HepG2 (cell line): ENCODE results near the gene SIT1. TPM values are rescaled to one million over a fixed set of nuclear protein-coding genes. Genes with fewer than 3 reads are reported as not detected.

ENCODE experiments used
- ATAC-seq: fragments of 200-7000 bp; cut with Tn5 transposase; 3 replicates; pipeline ENCODE4 v1.9.1; 2020; ENCODE audit warnings: mild to moderate bottlenecking, moderate library complexity
- BruUV-seq: library from RNA; stranded (reverse); fragments of 400-500 nt; replicated peaks from 2 replicates; lab custom pipeline; 2021; lab: Mats Ljungman, UMichigan
- CTCF ChIA-PET: fragments of 300-600 bp; formaldehyde crosslinking; extraction: SDS; loops from one replicate; lab custom pipeline; 2021; ENCODE audit warnings: low total read pairs, inconsistent platforms, low intra/inter-chr PET ratio; lab: Yijun Ruan, JAX
- POLR2A ChIA-PET: fragments of 350-600 bp; sonication (Branson Sonifier 250); formaldehyde crosslinking; loops from one replicate; lab custom pipeline; 2020; ENCODE audit warnings: antibody characterized with exemption, inconsistent platforms; lab: Yijun Ruan, JAX
- DNase-seq: peaks from one replicate; pipeline ENCODE4 v3.0.0-alpha.2; 2015; ENCODE audit warnings: low spot score
- FAIRE-seq: peaks from 3 replicates; lab custom pipeline; 2011; peaks lifted over from hg19 to GRCh38; lab: Jason Lieb, UNC
- H2AFZ ChIP-seq: one replicate; pipeline ENCODE4 v1.6.1; 2011; ENCODE audit warnings: low read length, inconsistent platforms
- H3K27ac ChIP-seq: fragments of 300-600 bp; 3 replicates; pipeline ENCODE4 v1.8.0; 2011; ENCODE audit warnings: mixed run types, mild to moderate bottlenecking, mixed read lengths, low read length, inconsistent platforms; ENCODE audit not compliant: insufficient read depth; ENCODE audit errors: extremely low read length
- H3K27me3 ChIP-seq, 2 experiments: fragments of 200-600 bp in 1 of 2; 2 replicates in 1 of 2; 3 replicates in 1 of 2; pipeline versions ENCODE4 v1.6.0 to v1.8.0; 2011; ENCODE audit warnings: low read length in 2 of 2, mild to moderate bottlenecking in 2 of 2, moderate library complexity in 2 of 2, inconsistent platforms in 1 of 2; ENCODE audit not compliant: insufficient read depth in 2 of 2, control insufficient read depth in 1 of 2
- H3K36me3 ChIP-seq, 2 experiments: fragments of 200-600 bp in 1 of 2; replicated peaks in 1 of 2; 2 replicates in 1 of 2; 3 replicates in 1 of 2; pipeline versions ENCODE4 v1.5.1 to v1.8.0; 2011; ENCODE audit warnings: low read length in 2 of 2, inconsistent platforms in 1 of 2; ENCODE audit not compliant: insufficient read depth in 2 of 2, control insufficient read depth in 1 of 2
- H3K4me1 ChIP-seq: 2 replicates; pipeline ENCODE4 v1.5.1; 2012; ENCODE audit warnings: low read length, inconsistent platforms; ENCODE audit not compliant: insufficient read depth
- H3K4me2 ChIP-seq: 2 replicates; pipeline ENCODE4 v1.6.0; 2011; ENCODE audit warnings: low read depth, low read length, inconsistent platforms
- H3K4me3 ChIP-seq, 3 experiments: fragments of 200-600 bp in 1 of 3; sonication (generic), shearing (Covaris generic) in 1 of 3; replicated peaks in 1 of 3; 2 replicates each; pipeline ENCODE4 v1.5.1; 2011 to 2016; ENCODE audit warnings: low read length in 3 of 3, inconsistent platforms in 2 of 3, low read depth in 2 of 3, mild to moderate bottlenecking in 2 of 3, control low read depth in 1 of 3, mixed read lengths in 1 of 3; ENCODE audit not compliant: insufficient read depth in 1 of 3
- H3K79me2 ChIP-seq: one replicate; pipeline ENCODE4 v1.6.1; 2011; ENCODE audit warnings: low read length, inconsistent platforms; ENCODE audit not compliant: insufficient read depth
- H3K9ac ChIP-seq: 2 replicates; pipeline ENCODE4 v1.6.0; 2011; ENCODE audit warnings: mild to moderate bottlenecking, low read depth, low read length, inconsistent platforms; ENCODE audit not compliant: insufficient read depth
- H3K9me3 ChIP-seq: 2 replicates; pipeline ENCODE4 v1.5.1; 2012; ENCODE audit warnings: mild to moderate bottlenecking, low read length
- H4K20me1 ChIP-seq: 2 replicates; pipeline ENCODE4 v1.6.0; 2011; ENCODE audit warnings: inconsistent platforms, mild to moderate bottlenecking, low read length, moderate library complexity; ENCODE audit not compliant: insufficient read depth
- ARNTL ChIP-seq: sonication (generic); formaldehyde crosslinking; IDR thresholded peaks from 2 replicates; pipeline ENCODE4 v1.4.0; 2020; ENCODE audit warnings: mild to moderate bottlenecking, missing genetic modification reagents
- EP300 ChIP-seq, 3 experiments: sonication (generic) in 1 of 3; formaldehyde crosslinking in 1 of 3; IDR thresholded peaks; 2 replicates each; pipeline versions ENCODE4 v1.5.1 to v1.6.1; 2011 to 2020; ENCODE audit warnings: low read depth in 2 of 3, low read length in 2 of 3, borderline replicate concordance in 1 of 3, improper control_type of control experiment in 1 of 3, mild to moderate bottlenecking in 1 of 3, missing genetic modification reagents in 1 of 3, moderate library complexity in 1 of 3
- FOXA1 ChIP-seq, 2 experiments: fragments of 450-650 bp in 1 of 2; sonication (generic) in 1 of 2; formaldehyde crosslinking in 1 of 2; IDR thresholded peaks; 2 replicates each; pipeline versions ENCODE4 v1.4.0 to v1.6.1; 2016 to 2020; ENCODE audit warnings: missing genetic modification reagents in 1 of 2
- MIER2 ChIP-seq: IDR thresholded peaks from 2 replicates; pipeline ENCODE4 v1.6.1; 2016; ENCODE audit warnings: missing biosample characterization, missing genetic modification reagents
- ZGPAT ChIP-seq: IDR thresholded peaks from 2 replicates; pipeline ENCODE4 v1.6.1; 2016; ENCODE audit warnings: mild to moderate bottlenecking
- ZNF383 ChIP-seq: sonication (generic); formaldehyde crosslinking; IDR thresholded peaks from 2 replicates; pipeline ENCODE4 v1.4.0; 2020; ENCODE audit warnings: missing genetic modification reagents, mild to moderate bottlenecking, borderline replicate concordance
- ZNF816 ChIP-seq: sonication (generic); formaldehyde crosslinking; IDR thresholded peaks from 2 replicates; pipeline ENCODE4 v1.8.0; 2022; ENCODE audit warnings: missing genetic modification reagents, mild to moderate bottlenecking, borderline replicate concordance
- ZXDC ChIP-seq: sonication (generic); formaldehyde crosslinking; IDR thresholded peaks from 2 replicates; pipeline ENCODE4 v1.5.0; 2020; ENCODE audit warnings: mild to moderate bottlenecking, missing genetic modification reagents
- WGBS: methylation state at CpG from one replicate; pipeline ENCODE4 v1.1.6; 2017; ENCODE audit warnings: low lambda C conversion rate; 5-methylcytosine and 5-hydroxymethylcytosine counted together
- in situ Hi-C: cut with HindIII; loops from 2 replicates; pipeline ENCODE4 v1.10.0; 2017; ENCODE audit warnings: low pct_unique_long_range_greater_than_20kb; ENCODE audit not compliant: extremely low pct_ligation_motif_present
- intact Hi-C: fragments of 100-400 bp; cut with micrococcal nuclease; formaldehyde crosslinking; loops from one replicate; pipeline ENCODE4 v1.10.0; 2022; ENCODE audit not compliant: unreplicated experiment
- polyA plus RNA-seq, 8 experiments: library from polyadenylated mRNA; depleted of rRNA in 3 of 8; stranded (reverse) in 7 of 8; unstranded in 1 of 8; fragments of >200 nt; fragmentation: Illumina TruSeq in 4 of 8; extraction: Trizol in 4 of 8; gene quantifications; 2 replicates each; pipeline versions ENCODE4 v1.2.1 to v1.2.3, GENCODE V29; 2011 to 2016; ENCODE audit warnings: low read depth in 4 of 8, missing spikeins in 1 of 8, mixed read lengths in 1 of 8; ENCODE audit not compliant: insufficient read depth in 1 of 8
- total RNA-seq, 5 experiments: library from RNA; depleted of rRNA; stranded (reverse); fragments of >200 nt; fragmentation: Illumina TruSeq; extraction: Trizol; gene quantifications; 2 replicates each; pipeline ENCODE4 v1.2.3, GENCODE V29; 2016; ENCODE audit warnings: low read depth in 1 of 5

SIT1 gene
- total and polyA plus RNA-seq, 2 of the 13 experiments (the other 11 are each of a cell fraction or from before 2014, with no cell fraction given) = 0.09 to 6.7 TPM

- DNase-seq = no peak
- H3K79me2 ChIP-seq = no peaks in the 10 kb centered on the region
- in situ Hi-C loops = no loop called here
- intact Hi-C loops = no loop called here
- H3K4me2 ChIP-seq = no peak overlapping the region
- H3K36me3 ChIP-seq = no peaks in the 10 kb centered on the region
- no peak overlapping the region for H3K27ac ChIP-seq
- no peak for ATAC-seq
- H3K9me3 ChIP-seq = no peaks in the 10 kb centered on the region
- POLR2A ChIA-PET = no interaction called here
- H3K4me3 ChIP-seq = no peak overlapping the region
- no peak overlapping the region for H3K9ac ChIP-seq
- H3K27me3 ChIP-seq = no peaks in the 10 kb centered on the region; a peak in 1 of 5 replicates
- TF ChIP-seq ZNF816 (CRISPR knock-in tag) = no peak
- no TSS peak for BruUV-seq
- H4K20me1 ChIP-seq = no peaks in the 10 kb centered on the region
- CTCF ChIA-PET = no interaction called here
- H3K4me1 ChIP-seq = peaks cover 7% of the 10 kb centered on the region; the same call in 1 of the 2 replicates
- no peak overlapping the region for H2AFZ ChIP-seq
- FAIRE-seq = no peak
These were observed 15.0 kb downstream of the SIT1 start for GRCh38 chr9:35635730-35636129.

GRCh38 chr9:35629597-35629996 lies 21.1 kb downstream of the SIT1 start:
- H3K4me2 ChIP-seq = no peak overlapping the region
- H3K4me1 ChIP-seq = peaks cover 6% of the 10 kb centered on the region; the same call in 1 of the 2 replicates
- BruUV-seq = no TSS peak
- H3K27ac ChIP-seq = no peak overlapping the region
- WGBS = 25% methylated on average over 1 of the region's 5 CpGs
- FAIRE-seq (no peak), ATAC-seq (no peak), DNase-seq (no peak)
- no peaks in the 10 kb centered on the region for H4K20me1 ChIP-seq
- no peaks in the 10 kb centered on the region for H3K9me3 ChIP-seq
- in situ Hi-C loops (no loop called here), intact Hi-C loops (no loop called here)
- TF ChIP-seq ARNTL (CRISPR knock-in tag) = no peak
- no peak for TF ChIP-seq ZNF383 (CRISPR knock-in tag)
- TF ChIP-seq MIER2 (CRISPR knock-in tag) = no peak
- TF ChIP-seq EP300 (IDR thresholded peaks at IDR 0.05; ENCODE audit: low read depth in 2 of 2, low read length in 2 of 2) = no peak
- no peak for TF ChIP-seq EP300 (CRISPR knock-in tag; IDR thresholded peaks at IDR 0.05; ENCODE audit: borderline replicate concordance)
- no peak for TF ChIP-seq ZXDC
- no peak for TF ChIP-seq FOXA1 (IDR thresholded peaks at IDR 0.05)
- no peak for TF ChIP-seq FOXA1 (CRISPR knock-in tag; IDR thresholded peaks at IDR 0.05)
- TF ChIP-seq ZGPAT (CRISPR knock-in tag) = no peak
- CTCF ChIA-PET = no interaction called here
- H3K4me3 ChIP-seq = no peak overlapping the region
- POLR2A ChIA-PET = interaction anchor here (0.5 kb wide), 1 partner anchor 15 kb away, joined by 3 read pairs; no protein-coding TSS in a partner anchor
- H3K27me3 ChIP-seq = no peaks in the 10 kb centered on the region; a peak in 2 of 5 replicates
- no peak overlapping the region for H3K9ac ChIP-seq
- H3K36me3 ChIP-seq = no peaks in the 10 kb centered on the region
- no peaks in the 10 kb centered on the region for H3K79me2 ChIP-seq
- H2AFZ ChIP-seq = no peak overlapping the region
